ENCODE data around the gene PPP2R2D. TPM values are rescaled to one million over a fixed set of nuclear protein-coding genes. Genes with fewer than 3 reads are reported as not detected.
"Not testable (repeated sequence)": the region's sequence is repeated elsewhere in the genome, so short reads cannot be mapped to it uniquely, and the experiment has no call there.

The PPP2R2D gene
- polyA plus RNA-seq, 1 donor, result 36.4 TPM

- Histone ChIP-seq H3K9me3 (ENCODE audit: control insufficient read depth, low read depth, low read length) (no peaks in the 10 kb centered on the region), H3K36me3 (ENCODE audit: control insufficient read depth, insufficient read depth, low read length) (no peaks in the 10 kb centered on the region), H3K4me1 (ENCODE audit: control insufficient read depth, insufficient read depth, low read length) (no peaks in the 10 kb centered on the region), H3K27me3 (ENCODE audit: control insufficient read depth, insufficient read depth, low read length) (peaks cover 14% of the 10 kb centered on the region), H3K27ac (ENCODE audit: low read length) (no peak overlapping the region), H3K4me3 (ENCODE audit: low read length) (no peak overlapping the region)
- DNase-seq, result no peak
- WGBS (ENCODE audit: insufficient coverage, low lambda C conversion rate), result no CpG with 5 or more reads among the region's 7 CpGs
Observed at GRCh38 chr10:131876508-131876907, 24.3 kb upstream of the PPP2R2D start.

- Histone ChIP-seq H3K9me3 (ENCODE audit: control insufficient read depth, low read depth, low read length) (peaks cover 10% of the 10 kb centered on the region), H3K27ac (ENCODE audit: low read length) (no peak overlapping the region), H3K36me3 (ENCODE audit: control insufficient read depth, insufficient read depth, low read length) (no peaks in the 10 kb centered on the region), H3K4me1 (ENCODE audit: control insufficient read depth, insufficient read depth, low read length) (no peaks in the 10 kb centered on the region), H3K4me3 (ENCODE audit: low read length) (no peak overlapping the region), H3K27me3 (ENCODE audit: control insufficient read depth, insufficient read depth, low read length) (peaks cover 9% of the 10 kb centered on the region)
- no peak for DNase-seq
- WGBS (ENCODE audit: insufficient coverage, low lambda C conversion rate), result no CpG with 5 or more reads among the region's 13 CpGs
Observed at GRCh38 chr10:131880016-131880590, 20.7 kb upstream of the PPP2R2D start.

DNA sequence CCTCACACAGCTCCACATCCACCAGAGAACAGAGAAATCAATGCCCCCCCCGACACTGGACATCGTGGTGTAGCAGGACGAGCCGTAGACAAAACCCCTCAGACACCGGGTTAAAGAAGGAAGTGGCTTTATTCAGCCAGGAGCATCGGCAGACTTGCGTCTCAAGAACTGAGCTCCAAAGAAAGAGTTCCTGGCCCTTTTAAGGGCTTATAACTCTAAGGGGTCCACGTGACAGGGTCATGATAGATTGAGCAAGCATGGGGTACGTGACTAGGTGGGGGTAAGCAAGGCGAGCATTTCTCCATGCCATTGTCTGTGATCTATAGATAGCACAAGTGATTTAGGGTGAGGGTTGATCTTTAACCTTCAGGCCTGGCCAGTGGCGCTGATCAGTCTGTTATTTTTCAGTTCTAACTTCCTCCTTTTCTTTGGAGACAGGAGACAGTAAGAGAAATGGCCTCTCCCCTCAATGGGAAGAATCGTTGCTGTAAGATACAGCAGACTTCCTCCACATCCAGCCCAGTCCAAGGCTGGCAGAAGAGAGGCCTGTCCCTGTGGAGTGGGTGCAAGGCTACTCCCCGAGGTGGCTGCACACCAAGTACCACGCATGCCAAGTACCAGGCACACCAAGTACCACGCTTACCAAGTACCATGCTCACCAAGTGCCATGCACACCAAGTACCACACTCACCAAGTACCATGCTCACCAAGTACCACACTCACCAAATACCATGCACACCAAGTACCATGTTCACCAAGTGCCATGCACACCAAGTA, 19.5 kb upstream of the PPP2R2D start:
- DNase-seq, result no peak
- no peak overlapping the region for H3K4me3 ChIP-seq (ENCODE audit: low read length)
- H3K27me3 ChIP-seq (ENCODE audit: control insufficient read depth, insufficient read depth, low read length), result no peaks in the 10 kb centered on the region
- H3K4me1 ChIP-seq (ENCODE audit: control insufficient read depth, insufficient read depth, low read length), result no peaks in the 10 kb centered on the region
- no peak overlapping the region for H3K27ac ChIP-seq (ENCODE audit: low read length)
- no peaks in the 10 kb centered on the region for H3K36me3 ChIP-seq (ENCODE audit: control insufficient read depth, insufficient read depth, low read length)
- peaks cover 10% of the 10 kb centered on the region for H3K9me3 ChIP-seq (ENCODE audit: control insufficient read depth, low read depth, low read length)
- WGBS (ENCODE audit: insufficient coverage, low lambda C conversion rate), result 100% methylated on average over 1 of the region's 15 CpGs

GRCh38 chr10:131882151-131882550, 18.7 kb upstream of the PPP2R2D start:
- DNase-seq, result no peak
- peaks cover 10% of the 10 kb centered on the region for H3K9me3 ChIP-seq (ENCODE audit: control insufficient read depth, low read depth, low read length)
- no CpG with 5 or more reads among the region's 8 CpGs for WGBS (ENCODE audit: insufficient coverage, low lambda C conversion rate)
- no peak overlapping the region for H3K27ac ChIP-seq (ENCODE audit: low read length)
- H3K27me3 ChIP-seq (ENCODE audit: control insufficient read depth, insufficient read depth, low read length), result no peaks in the 10 kb centered on the region
- H3K4me3 ChIP-seq (ENCODE audit: low read length), result no peak overlapping the region
- no peaks in the 10 kb centered on the region for H3K36me3 ChIP-seq (ENCODE audit: control insufficient read depth, insufficient read depth, low read length)
- no peaks in the 10 kb centered on the region for H3K4me1 ChIP-seq (ENCODE audit: control insufficient read depth, insufficient read depth, low read length)

DNA sequence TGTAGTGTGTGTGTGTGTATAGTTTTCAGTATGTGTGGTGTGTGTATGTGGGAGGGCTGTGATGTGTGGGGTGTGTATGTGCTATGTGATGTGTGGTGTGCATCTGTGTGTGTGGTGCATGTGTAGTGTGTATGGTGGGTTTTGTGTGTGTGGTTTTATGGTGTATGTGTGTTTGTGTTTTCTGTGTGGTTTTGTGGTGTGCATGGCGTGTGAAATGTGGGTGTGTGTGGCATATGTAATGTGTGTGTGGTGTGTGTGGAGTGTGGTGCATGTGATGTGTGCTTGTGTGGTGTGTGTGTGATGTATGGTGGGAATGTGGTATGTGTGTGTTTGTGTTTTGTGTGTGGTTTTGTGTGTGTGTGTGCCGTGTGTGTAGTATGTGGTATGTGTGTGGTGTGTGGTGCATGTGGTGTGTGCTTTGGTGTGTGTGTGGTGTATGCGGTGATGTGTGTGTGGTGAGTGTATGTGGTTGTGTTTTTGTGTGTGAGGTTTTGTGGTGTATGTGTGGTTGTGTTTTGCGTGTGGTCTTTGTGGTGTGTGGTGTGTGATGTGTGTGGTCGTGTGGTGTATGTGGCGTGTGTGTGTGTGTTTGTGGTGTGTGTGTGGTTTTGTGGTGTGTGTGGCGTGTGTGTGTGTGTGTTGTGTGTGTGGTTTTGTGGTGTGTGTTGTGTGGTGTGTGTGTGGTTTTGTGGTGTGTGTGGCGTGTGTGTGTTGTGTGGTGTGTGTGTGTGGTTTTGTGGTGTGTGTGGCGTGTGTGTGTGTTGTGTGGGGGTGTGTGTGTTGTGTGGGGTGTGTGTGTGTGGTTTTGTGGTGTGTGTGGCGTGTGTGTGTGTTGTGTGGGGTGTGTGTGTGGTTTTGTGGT, 18.0 kb upstream of the PPP2R2D start:
- DNase-seq, result no peak
- H3K9me3 ChIP-seq (ENCODE audit: control insufficient read depth, low read depth, low read length), result peaks cover 10% of the 10 kb centered on the region
- 100% methylated on average over 1 of the region's 10 CpGs for whole genome bisulfite sequencing (ENCODE audit: insufficient coverage, low lambda C conversion rate)
- H3K4me1 ChIP-seq (ENCODE audit: control insufficient read depth, insufficient read depth, low read length), result no peaks in the 10 kb centered on the region
- H3K4me3 ChIP-seq (ENCODE audit: low read length), result no peak overlapping the region
- no peaks in the 10 kb centered on the region for H3K36me3 ChIP-seq (ENCODE audit: control insufficient read depth, insufficient read depth, low read length)
- no peaks in the 10 kb centered on the region for H3K27me3 ChIP-seq (ENCODE audit: control insufficient read depth, insufficient read depth, low read length)
- no peak overlapping the region for H3K27ac ChIP-seq (ENCODE audit: low read length)

DNA sequence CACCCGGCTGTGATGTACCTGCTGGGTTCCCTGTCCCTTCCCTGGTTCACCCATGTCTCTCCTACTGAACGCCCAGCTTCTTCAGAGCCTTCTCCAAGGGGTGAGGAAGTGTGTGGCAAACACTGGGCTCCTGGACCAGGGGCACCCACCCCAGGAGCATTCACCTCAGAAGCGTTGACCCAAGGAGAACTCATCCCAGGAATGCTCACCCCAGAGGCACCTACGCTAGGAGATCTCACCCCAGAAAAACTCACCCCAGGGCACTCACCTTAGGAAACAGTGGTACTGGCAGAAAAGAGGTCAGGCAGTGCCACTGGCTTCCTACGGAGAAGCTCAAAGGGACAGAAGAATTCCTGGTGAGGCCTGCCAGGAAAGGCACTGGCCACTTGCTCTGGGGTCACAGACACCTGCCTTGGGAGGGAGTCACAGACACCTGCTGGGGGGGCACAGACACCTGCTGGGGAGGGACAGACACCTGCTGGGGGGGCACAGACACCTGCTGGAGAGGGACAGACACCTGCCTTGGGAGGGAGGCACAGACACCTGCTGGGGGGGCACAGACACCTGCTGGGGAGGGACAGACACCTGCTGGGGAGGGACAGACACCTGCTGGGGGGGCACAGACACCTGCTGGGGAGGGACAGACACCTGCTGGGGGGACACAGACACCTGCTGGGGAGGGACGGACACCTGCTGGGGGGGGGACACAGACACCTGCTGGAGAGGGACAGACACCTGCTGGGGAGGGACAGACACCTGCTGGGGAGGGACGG, 17.0 kb upstream of the PPP2R2D start:
- WGBS (ENCODE audit: insufficient coverage, low lambda C conversion rate), result no CpG with 5 or more reads among the region's 7 CpGs
- H3K27me3 ChIP-seq (ENCODE audit: control insufficient read depth, insufficient read depth, low read length); H3K4me3 ChIP-seq (ENCODE audit: low read length); H3K4me1 ChIP-seq (ENCODE audit: control insufficient read depth, insufficient read depth, low read length); H3K36me3 ChIP-seq (ENCODE audit: control insufficient read depth, insufficient read depth, low read length); H3K27ac ChIP-seq (ENCODE audit: low read length); DNase-seq: not testable (repeated sequence)
- H3K9me3 ChIP-seq (ENCODE audit: control insufficient read depth, low read depth, low read length), result peaks cover 10% of the 10 kb centered on the region

GRCh38 chr10:131885391-131886165, 15.2 kb upstream of the PPP2R2D start:
- Histone ChIP-seq H3K4me3 (ENCODE audit: low read length) (no peak overlapping the region), H3K9me3 (ENCODE audit: control insufficient read depth, low read depth, low read length) (peaks cover 10% of the 10 kb centered on the region), H3K27ac (ENCODE audit: low read length) (no peak overlapping the region), H3K36me3 (ENCODE audit: control insufficient read depth, insufficient read depth, low read length) (no peaks in the 10 kb centered on the region), H3K4me1 (ENCODE audit: control insufficient read depth, insufficient read depth, low read length) (no peaks in the 10 kb centered on the region), H3K27me3 (ENCODE audit: control insufficient read depth, insufficient read depth, low read length) (no peaks in the 10 kb centered on the region)
- WGBS (ENCODE audit: insufficient coverage, low lambda C conversion rate), result no CpG with 5 or more reads among the region's 25 CpGs
- DNase-seq, result peak; percentile 67 to 77

- no peak overlapping the region for H3K27ac ChIP-seq (ENCODE audit: low read length)
- DNase-seq, result no peak
- H3K27me3 ChIP-seq (ENCODE audit: control insufficient read depth, insufficient read depth, low read length), result no peaks in the 10 kb centered on the region
- H3K4me3 ChIP-seq (ENCODE audit: low read length), result no peak overlapping the region
- peaks cover 10% of the 10 kb centered on the region for H3K9me3 ChIP-seq (ENCODE audit: control insufficient read depth, low read depth, low read length)
- no peaks in the 10 kb centered on the region for H3K36me3 ChIP-seq (ENCODE audit: control insufficient read depth, insufficient read depth, low read length)
- no peaks in the 10 kb centered on the region for H3K4me1 ChIP-seq (ENCODE audit: control insufficient read depth, insufficient read depth, low read length)
- WGBS (ENCODE audit: insufficient coverage, low lambda C conversion rate), result no CpG with 5 or more reads among the region's 10 CpGs
Observed at GRCh38 chr10:131886237-131886636, 14.6 kb upstream of the PPP2R2D start.

DNA sequence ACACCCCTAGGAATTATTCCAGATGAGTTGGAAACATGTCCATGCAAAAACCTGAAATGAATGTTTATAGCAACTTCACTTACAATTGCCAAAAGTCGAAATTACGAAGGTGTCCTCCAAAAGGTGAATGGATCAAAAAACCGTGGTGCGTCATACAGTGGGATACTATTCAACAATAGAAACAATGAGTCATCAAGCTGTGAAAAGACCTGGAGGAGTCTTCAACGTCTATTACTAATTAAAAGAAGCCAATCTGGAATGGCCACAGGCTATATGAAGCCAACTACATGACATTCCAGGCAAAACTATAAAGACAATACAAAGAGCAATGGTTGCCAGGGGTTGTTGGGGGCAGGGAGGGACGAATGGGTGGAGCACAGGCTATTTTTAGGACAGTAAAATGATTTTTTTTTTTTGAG, 12.6 kb upstream of the PPP2R2D start:
- no peak for DNase-seq

More for the DNA sequence above, 12.6 kb upstream of the PPP2R2D start:
- H3K27ac ChIP-seq (ENCODE audit: low read length), result no peak overlapping the region
- H3K27me3 ChIP-seq (ENCODE audit: control insufficient read depth, insufficient read depth, low read length), result peaks cover 8% of the 10 kb centered on the region
- no peaks in the 10 kb centered on the region for H3K36me3 ChIP-seq (ENCODE audit: control insufficient read depth, insufficient read depth, low read length)
- H3K4me1 ChIP-seq (ENCODE audit: control insufficient read depth, insufficient read depth, low read length), result no peaks in the 10 kb centered on the region
- 97% methylated on average over 4 of the region's 6 CpGs for WGBS (ENCODE audit: insufficient coverage, low lambda C conversion rate)
- H3K4me3 ChIP-seq (ENCODE audit: low read length), result no peak overlapping the region
- H3K9me3 ChIP-seq (ENCODE audit: control insufficient read depth, low read depth, low read length), result no peaks in the 10 kb centered on the region
